Mucosa of descending colon (tissue), 3 donors: Measurements from ENCODE around the gene NPTXR. TPM values are rescaled to one million over a fixed set of nuclear protein-coding genes. Genes with fewer than 3 reads are reported as not detected.

ENCODE experiments used
- ATAC-seq: fragments of 200-7000 bp; cut with Tn5 transposase; one replicate; pipeline ENCODE4 v1.9.1; 2020; ENCODE audit warnings: mild to moderate bottlenecking, moderate library complexity
- DNase-seq, 3 donors: peaks; one replicate each; pipeline ENCODE4 v3.0.0-alpha.2; 2020
- H3K36me3 ChIP-seq: fragments of 200-600 bp; one replicate; pipeline ENCODE4 v1.8.0; 2021; ENCODE audit warnings: low read depth, mild to moderate bottlenecking
- H3K4me1 ChIP-seq: fragments of 200-600 bp; one replicate; pipeline ENCODE4 v1.8.0; 2021; ENCODE audit warnings: low read depth, mild to moderate bottlenecking
- H3K4me3 ChIP-seq: fragments of 200-600 bp; one replicate; pipeline ENCODE4 v1.8.0; 2021; ENCODE audit warnings: mild to moderate bottlenecking
- H3K9me3 ChIP-seq: fragments of 200-600 bp; one replicate; pipeline ENCODE4 v1.8.0; 2021; ENCODE audit warnings: mild to moderate bottlenecking
- CTCF ChIP-seq: fragments of 200-600 bp; IDR thresholded peaks from one replicate; pipeline ENCODE4 v1.8.0; 2022; ENCODE audit warnings: antibody characterized with exemption, mild to moderate bottlenecking
- intact Hi-C, 2 donors: fragments of 100-400 bp; cut with DNase I in 1 of 2; cut with micrococcal nuclease in 1 of 2; formaldehyde crosslinking; loops; one replicate each; pipeline versions ENCODE4 v1.11.0 to v1.11.1; 2022; cut with DNase I, micrococcal nuclease
- total RNA-seq, 3 donors: library from RNA; stranded (reverse); fragmentation: NEBNext Ultra II Directional in 2 of 3; extraction: Animal tissue kit (Norgen Biotek cat#: 25700) in 2 of 3; gene quantifications; one replicate each; pipeline versions ENCODE4 v1.2.1 to v1.2.4, GENCODE V29; 2021 to 2023
- donor health status: DM: no; HTN: no; CAD: no; lungs with moderate emphysema.
- donor health status: DM: no; HTN: no; CAD: no.
- donor health status: DM: no; HTN: yes; CAD: no.

The NPTXR gene
- total RNA-seq, 3 donors from 2014 or later = 0.84 to 15.5 (median 1.2) TPM

GRCh38 chr22:38830845-38831108, 13.1 kb downstream of the NPTXR start:
- Histone ChIP-seq H3K4me3 (no peak overlapping the region), H3K9me3 (no peaks in the 10 kb centered on the region), H3K4me1 (no peaks in the 10 kb centered on the region), H3K36me3 (no peaks in the 10 kb centered on the region)
- no peak for TF ChIP-seq CTCF
- DNase-seq (peak in 1 of 3 donors; percentile 33), ATAC-seq (no peak)
- intact Hi-C loops = no loop called here

GRCh38 chr22:38830026-38830844, 13.6 kb downstream of the NPTXR start:
- no peaks in the 10 kb centered on the region for H3K9me3 ChIP-seq
- ATAC-seq (no peak), DNase-seq (no peak)
- intact Hi-C loops = no loop called here
- H3K4me3 ChIP-seq = no peak overlapping the region
- TF ChIP-seq CTCF = no peak
- no peaks in the 10 kb centered on the region for H3K36me3 ChIP-seq
- H3K4me1 ChIP-seq = no peaks in the 10 kb centered on the region

- no peak for TF ChIP-seq CTCF
- intact Hi-C loops = no loop called here
These were observed 14.3 kb downstream of the NPTXR start for GRCh38 chr22:38829485-38829884.

GRCh38 chr22:38828616-38829205, 15.1 kb downstream of the NPTXR start:
- Histone ChIP-seq H3K4me1 (no peaks in the 10 kb centered on the region), H3K4me3 (no peak overlapping the region), H3K9me3 (no peaks in the 10 kb centered on the region), H3K36me3 (no peaks in the 10 kb centered on the region)
- no peak for ATAC-seq
- TF ChIP-seq CTCF = no peak
- peak in 1 of 3 donors; percentile 28 for DNase-seq
- intact Hi-C loops = no loop called here

More at GRCh38 chr22:38829485-38829884, 14.3 kb downstream of the NPTXR start:
- Histone ChIP-seq H3K4me1 (no peaks in the 10 kb centered on the region), H3K9me3 (no peaks in the 10 kb centered on the region), H3K4me3 (no peak overlapping the region), H3K36me3 (no peaks in the 10 kb centered on the region)
- ATAC-seq = no peak
- DNase-seq = peak in 1 of 3 donors; percentile 17

- H3K36me3 ChIP-seq = no peaks in the 10 kb centered on the region
- no peaks in the 10 kb centered on the region for H3K9me3 ChIP-seq
- H3K4me3 ChIP-seq = no peak overlapping the region
- intact Hi-C loops = no loop called here
- no peak for TF ChIP-seq CTCF
- ATAC-seq = no peak
- peak in 1 of 3 donors; percentile 23 for DNase-seq
- no peaks in the 10 kb centered on the region for H3K4me1 ChIP-seq
These were observed 15.6 kb downstream of the NPTXR start for GRCh38 chr22:38828191-38828590.
